WTC11 (cell line): ENCODE results near the gene NAPB.

Experiments used
- ATF1 ChIP-seq: sonication (generic); formaldehyde crosslinking; IDR thresholded peaks from 2 replicates; pipeline ENCODE4 v1.8.1; 2023; ENCODE audit warnings: mild to moderate bottlenecking, moderate library complexity, missing genetic modification reagents
- TF ChIP-seq, protein P1 (sequence below): sonication (generic); formaldehyde crosslinking; IDR thresholded peaks from 2 replicates; pipeline ENCODE4 v1.8.1; 2022; ENCODE audit warnings: low read depth, mild to moderate bottlenecking, moderate library complexity, missing genetic modification reagents, borderline replicate concordance

DNA sequence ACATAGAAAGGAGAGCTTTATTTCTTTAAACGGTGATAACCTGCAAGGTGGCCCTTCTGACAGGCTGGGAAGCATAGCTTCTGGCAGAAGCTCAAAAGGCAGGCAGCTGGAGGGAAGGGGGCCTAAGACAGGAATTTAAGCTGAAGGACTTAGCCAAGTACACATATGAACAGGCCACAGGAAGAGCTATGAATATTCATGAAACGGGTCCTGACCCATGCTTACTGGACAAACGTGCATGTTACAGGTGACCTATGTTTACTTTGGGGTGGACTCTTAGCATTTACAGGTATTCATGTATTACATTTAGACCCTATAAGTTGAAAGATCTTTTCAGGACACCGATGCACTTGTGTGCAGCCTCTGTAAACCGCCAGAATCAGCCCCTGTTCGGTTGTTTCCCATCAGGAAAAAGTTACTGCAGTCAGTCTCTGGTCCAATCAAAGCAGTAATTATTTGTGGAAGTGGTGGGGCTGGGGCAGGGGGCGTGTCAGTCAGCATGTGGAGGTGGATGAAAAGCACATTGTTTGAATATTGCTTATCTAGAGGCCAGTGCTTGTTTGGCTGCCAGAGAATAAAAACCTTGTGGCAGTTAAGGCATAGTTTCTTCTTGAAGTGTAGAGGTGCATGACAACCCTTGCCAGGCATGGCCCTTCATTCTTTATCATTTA, 62.2 kb downstream of the NAPB start:
- no peak for TF ChIP-seq ATF1 (CRISPR knock-in tag)
- TF ChIP-seq, protein P1, sequence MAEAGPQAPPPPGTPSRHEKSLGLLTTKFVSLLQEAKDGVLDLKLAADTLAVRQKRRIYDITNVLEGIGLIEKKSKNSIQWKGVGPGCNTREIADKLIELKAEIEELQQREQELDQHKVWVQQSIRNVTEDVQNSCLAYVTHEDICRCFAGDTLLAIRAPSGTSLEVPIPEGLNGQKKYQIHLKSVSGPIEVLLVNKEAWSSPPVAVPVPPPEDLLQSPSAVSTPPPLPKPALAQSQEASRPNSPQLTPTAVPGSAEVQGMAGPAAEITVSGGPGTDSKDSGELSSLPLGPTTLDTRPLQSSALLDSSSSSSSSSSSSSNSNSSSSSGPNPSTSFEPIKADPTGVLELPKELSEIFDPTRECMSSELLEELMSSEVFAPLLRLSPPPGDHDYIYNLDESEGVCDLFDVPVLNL (CRISPR knock-in tag), result no peak
